GM12865 (cell line): ENCODE measurements around the gene COPS6.

Experiments used
- DNase-seq: peaks from one replicate; pipeline ENCODE4 v3.0.0; 2010; ENCODE audit warnings: low read depth
- H3K4me3 ChIP-seq: 2 replicates; pipeline ENCODE4 v1.5.1; 2011; ENCODE audit warnings: mild to moderate bottlenecking, low read depth, low read length, control low read depth
- TF ChIP-seq, protein P1 (sequence below): IDR thresholded peaks from 2 replicates; pipeline ENCODE4 v1.5.1; 2011; ENCODE audit warnings: low read length, control low read depth, low read depth, inconsistent platforms; ENCODE audit not compliant: insufficient read depth; ENCODE audit errors: missing control alignments

Gene COPS6

DNA sequence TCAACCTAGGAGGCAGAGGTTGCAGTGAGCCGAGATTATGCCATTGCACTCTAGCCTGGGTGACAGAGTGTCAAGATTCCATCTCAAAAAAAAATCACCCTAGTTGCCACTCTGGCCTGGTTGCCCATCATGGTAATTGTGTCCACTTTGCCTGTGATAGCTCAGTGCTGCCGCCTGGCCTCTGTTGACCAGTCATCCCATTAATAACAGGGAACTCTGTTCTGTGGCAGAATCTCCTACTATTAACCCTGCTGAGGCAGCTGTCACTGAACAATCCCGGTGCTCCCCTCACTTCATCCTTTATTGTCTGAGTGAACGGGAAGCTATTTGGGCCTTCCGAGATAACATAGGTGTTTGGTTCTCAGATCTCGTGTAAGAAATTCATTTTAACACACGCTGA, 21.8 kb upstream of the COPS6 start:
- H3K4me3 ChIP-seq, result no peak overlapping the region
- DNase-seq, result no peak
- TF ChIP-seq, protein P1, sequence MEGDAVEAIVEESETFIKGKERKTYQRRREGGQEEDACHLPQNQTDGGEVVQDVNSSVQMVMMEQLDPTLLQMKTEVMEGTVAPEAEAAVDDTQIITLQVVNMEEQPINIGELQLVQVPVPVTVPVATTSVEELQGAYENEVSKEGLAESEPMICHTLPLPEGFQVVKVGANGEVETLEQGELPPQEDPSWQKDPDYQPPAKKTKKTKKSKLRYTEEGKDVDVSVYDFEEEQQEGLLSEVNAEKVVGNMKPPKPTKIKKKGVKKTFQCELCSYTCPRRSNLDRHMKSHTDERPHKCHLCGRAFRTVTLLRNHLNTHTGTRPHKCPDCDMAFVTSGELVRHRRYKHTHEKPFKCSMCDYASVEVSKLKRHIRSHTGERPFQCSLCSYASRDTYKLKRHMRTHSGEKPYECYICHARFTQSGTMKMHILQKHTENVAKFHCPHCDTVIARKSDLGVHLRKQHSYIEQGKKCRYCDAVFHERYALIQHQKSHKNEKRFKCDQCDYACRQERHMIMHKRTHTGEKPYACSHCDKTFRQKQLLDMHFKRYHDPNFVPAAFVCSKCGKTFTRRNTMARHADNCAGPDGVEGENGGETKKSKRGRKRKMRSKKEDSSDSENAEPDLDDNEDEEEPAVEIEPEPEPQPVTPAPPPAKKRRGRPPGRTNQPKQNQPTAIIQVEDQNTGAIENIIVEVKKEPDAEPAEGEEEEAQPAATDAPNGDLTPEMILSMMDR, result no peak

- no peak for DNase-seq
- H3K4me3 ChIP-seq, result no peak overlapping the region
- TF ChIP-seq, protein P1, result no peak
Observed at GRCh38 chr7:100069991-100070390, 18.8 kb upstream of the COPS6 start.

DNA sequence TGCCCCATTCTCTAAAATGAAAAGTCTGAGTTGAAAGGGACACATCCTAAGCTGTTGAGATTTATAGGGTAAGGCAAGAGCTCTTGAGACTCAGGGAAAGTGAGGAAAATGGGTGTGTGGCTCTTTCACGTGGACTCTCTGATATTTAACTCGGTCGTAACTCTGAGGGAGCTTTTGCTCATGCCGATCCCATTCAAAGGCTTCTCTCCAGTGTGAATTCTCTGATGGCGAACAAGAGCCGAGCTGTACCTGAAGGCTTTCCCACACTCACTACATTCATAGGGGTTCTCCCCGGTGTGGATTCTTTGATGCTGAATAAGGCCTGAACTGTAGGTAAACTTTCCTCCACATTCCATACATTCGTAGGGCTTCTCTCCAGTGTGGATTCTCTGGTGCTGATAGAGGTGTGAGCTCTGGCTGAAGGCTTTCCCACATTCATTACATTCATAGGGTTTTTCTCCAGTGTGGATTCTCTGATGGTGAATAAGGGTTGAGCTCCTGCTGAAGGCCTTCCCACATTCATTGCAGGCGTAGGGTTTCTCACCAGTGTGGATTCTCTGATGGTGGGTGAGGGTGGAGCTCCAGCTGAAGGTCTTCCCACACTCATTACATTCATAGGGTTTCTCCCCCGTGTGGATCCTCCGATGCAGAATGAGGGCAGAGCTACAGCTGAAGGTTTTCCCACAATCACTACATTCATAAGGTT, 17.6 kb upstream of the COPS6 start:
- TF ChIP-seq, protein P1, result no peak
- DNase-seq, result no peak
- no peak overlapping the region for H3K4me3 ChIP-seq

DNA sequence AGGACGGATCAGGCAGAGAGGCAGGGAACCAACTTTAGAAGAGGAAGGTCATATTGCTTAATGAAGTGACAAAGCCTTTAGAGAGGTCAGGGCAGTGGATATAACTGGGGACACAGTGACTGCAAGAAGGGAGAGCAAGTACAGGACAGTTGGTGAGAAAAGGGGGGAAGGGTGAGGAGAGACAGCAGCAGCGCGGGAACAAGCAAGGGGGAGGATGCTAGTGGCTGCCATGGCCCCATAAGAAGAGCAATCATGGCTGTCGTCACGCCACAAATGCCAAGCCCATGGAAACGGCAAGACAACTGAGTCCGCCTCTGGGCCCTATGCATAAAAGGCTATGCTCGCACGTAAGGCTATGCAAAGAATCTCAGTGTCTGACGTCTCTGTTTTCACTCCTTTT, 16.3 kb upstream of the COPS6 start:
- no peak overlapping the region for H3K4me3 ChIP-seq
- TF ChIP-seq, protein P1, result no peak
- no peak for DNase-seq

DNA sequence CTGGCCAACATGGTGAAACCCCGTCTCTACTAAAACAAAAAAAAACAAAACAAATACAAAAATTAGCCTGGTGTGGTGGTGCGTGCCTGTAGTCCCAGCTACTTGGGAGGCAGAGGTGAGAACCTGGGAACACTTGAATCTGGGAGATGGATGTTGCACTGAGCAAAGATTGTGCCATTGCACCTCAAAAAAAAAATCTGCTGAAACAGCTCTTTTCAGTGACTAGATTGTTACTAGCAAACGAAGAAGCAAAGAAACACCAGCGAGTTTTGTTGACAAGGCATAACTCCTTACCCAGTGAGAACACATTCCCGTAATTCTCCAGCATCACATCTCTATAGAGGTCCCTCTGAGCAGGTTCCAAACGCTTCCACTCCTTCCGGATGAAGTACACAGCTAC, 13.9 kb upstream of the COPS6 start:
- TF ChIP-seq, protein P1, result no peak
- no peak overlapping the region for H3K4me3 ChIP-seq
- DNase-seq, result no peak

- DNase-seq, result no peak
- no peak overlapping the region for H3K4me3 ChIP-seq
- TF ChIP-seq, protein P1, result no peak
Observed at GRCh38 chr7:100075418-100075817, 13.4 kb upstream of the COPS6 start.

- no peak for DNase-seq
- TF ChIP-seq, protein P1, result no peak
- no peak overlapping the region for H3K4me3 ChIP-seq
Observed at GRCh38 chr7:100077205-100077604, 11.6 kb upstream of the COPS6 start.
